PFSK-1 (cell line): Measurements from ENCODE around the gene FAM118B.

Experiments
- POLR2AphosphoS5 ChIP-seq: IDR thresholded peaks from 2 replicates; pipeline ENCODE4 v1.6.1; 2012; ENCODE audit warnings: low read depth, mild to moderate bottlenecking, control low read depth, low read length, moderate library complexity
- SIN3A ChIP-seq: IDR thresholded peaks from 2 replicates; pipeline ENCODE4 v1.6.1; 2012; ENCODE audit warnings: mild to moderate bottlenecking, low read length, moderate library complexity, borderline replicate concordance; ENCODE audit not compliant: insufficient read depth
- TF ChIP-seq, protein P1 (sequence below), 2 experiments: IDR thresholded peaks; 2 replicates each; pipeline versions ENCODE4 v1.6.1 to v1.8.0; 2011 to 2012; ENCODE audit warnings: low read depth in 2 of 2, low read length in 2 of 2, control low read depth in 1 of 2, inconsistent platforms in 1 of 2, mild to moderate bottlenecking in 1 of 2, moderate library complexity in 1 of 2; ENCODE audit not compliant: insufficient read depth in 1 of 2

DNA sequence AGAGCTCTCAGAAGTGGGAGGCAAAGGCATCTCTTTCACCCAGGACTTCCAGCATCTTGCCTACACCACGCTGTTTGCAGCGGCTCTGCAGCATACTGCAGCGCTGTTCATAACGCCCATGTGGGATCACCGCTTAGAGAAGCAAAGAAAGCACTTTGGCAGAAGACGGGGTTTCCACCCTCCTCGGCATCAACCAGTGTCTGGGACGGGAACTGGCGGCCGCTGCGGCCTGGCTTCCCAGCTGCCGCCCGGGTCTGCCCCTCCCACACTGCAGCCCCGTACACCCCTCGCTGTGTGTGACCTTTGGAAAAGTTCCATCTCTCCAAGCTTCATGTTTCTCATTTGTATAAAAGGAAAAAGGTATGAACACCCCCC, 70.8 kb downstream of the FAM118B start:
- TF ChIP-seq POLR2AphosphoS5 = no peak
- TF ChIP-seq, protein P1, sequence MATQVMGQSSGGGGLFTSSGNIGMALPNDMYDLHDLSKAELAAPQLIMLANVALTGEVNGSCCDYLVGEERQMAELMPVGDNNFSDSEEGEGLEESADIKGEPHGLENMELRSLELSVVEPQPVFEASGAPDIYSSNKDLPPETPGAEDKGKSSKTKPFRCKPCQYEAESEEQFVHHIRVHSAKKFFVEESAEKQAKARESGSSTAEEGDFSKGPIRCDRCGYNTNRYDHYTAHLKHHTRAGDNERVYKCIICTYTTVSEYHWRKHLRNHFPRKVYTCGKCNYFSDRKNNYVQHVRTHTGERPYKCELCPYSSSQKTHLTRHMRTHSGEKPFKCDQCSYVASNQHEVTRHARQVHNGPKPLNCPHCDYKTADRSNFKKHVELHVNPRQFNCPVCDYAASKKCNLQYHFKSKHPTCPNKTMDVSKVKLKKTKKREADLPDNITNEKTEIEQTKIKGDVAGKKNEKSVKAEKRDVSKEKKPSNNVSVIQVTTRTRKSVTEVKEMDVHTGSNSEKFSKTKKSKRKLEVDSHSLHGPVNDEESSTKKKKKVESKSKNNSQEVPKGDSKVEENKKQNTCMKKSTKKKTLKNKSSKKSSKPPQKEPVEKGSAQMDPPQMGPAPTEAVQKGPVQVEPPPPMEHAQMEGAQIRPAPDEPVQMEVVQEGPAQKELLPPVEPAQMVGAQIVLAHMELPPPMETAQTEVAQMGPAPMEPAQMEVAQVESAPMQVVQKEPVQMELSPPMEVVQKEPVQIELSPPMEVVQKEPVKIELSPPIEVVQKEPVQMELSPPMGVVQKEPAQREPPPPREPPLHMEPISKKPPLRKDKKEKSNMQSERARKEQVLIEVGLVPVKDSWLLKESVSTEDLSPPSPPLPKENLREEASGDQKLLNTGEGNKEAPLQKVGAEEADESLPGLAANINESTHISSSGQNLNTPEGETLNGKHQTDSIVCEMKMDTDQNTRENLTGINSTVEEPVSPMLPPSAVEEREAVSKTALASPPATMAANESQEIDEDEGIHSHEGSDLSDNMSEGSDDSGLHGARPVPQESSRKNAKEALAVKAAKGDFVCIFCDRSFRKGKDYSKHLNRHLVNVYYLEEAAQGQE (IDR thresholded peaks at IDR 0.05; ENCODE audit: insufficient read depth in 1 of 2, low read depth in 2 of 2, low read length in 2 of 2) = no peak
- TF ChIP-seq SIN3A = no peak
